Astrocyte (in vitro differentiated cells and primary cell): Measurements from ENCODE around the gene NSD1.

Experiments used
- CTCF ChIP-seq: IDR thresholded peaks from 2 replicates; pipeline ENCODE4 v1.5.1; 2011; ENCODE audit warnings: low read depth, mild to moderate bottlenecking, inconsistent platforms, low read length, moderate library complexity; ENCODE audit not compliant: insufficient read depth
- EZH2 ChIP-seq: IDR thresholded peaks from 2 replicates; pipeline ENCODE4 v1.6.1; 2012; ENCODE audit warnings: mild to moderate bottlenecking, low read length, inconsistent platforms; ENCODE audit not compliant: insufficient read depth

GRCh38 chr5:177142098-177142611, 8.6 kb downstream of the NSD1 start:
- TF ChIP-seq CTCF (no peak), EZH2 (no peak)
